Uterus (tissue), 2 donors: ENCODE data around the gene DBR1.

Source experiments
- CTCF ChIP-seq, 4 experiments: fragments of 200-600 bp in 2 of 4; fragments of 450-650 bp in 2 of 4; sonication (generic) in 2 of 4; IDR thresholded peaks; one replicate each; pipeline ENCODE4 v1.5.1; 2016 to 2019; ENCODE audit warnings: antibody characterized with exemption in 4 of 4, mild to moderate bottlenecking in 2 of 4, moderate library complexity in 1 of 4
- POLR2A ChIP-seq, 2 donors: fragments of 450-650 bp; IDR thresholded peaks; one replicate each; pipeline ENCODE4 v1.6.1; 2016; ENCODE audit warnings: antibody characterized with exemption in 2 of 2, mild to moderate bottlenecking in 1 of 2, moderate library complexity in 1 of 2

- TF ChIP-seq CTCF (IDR thresholded peaks at IDR 0.05), result no peak
- no peak for TF ChIP-seq POLR2A (IDR thresholded peaks at IDR 0.05)
Observed at GRCh38 chr3:138220788-138221187, 46.1 kb upstream of the DBR1 start.
